Measurements from ENCODE around the gene CCNF. TPM values are rescaled to one million over a fixed set of nuclear protein-coding genes. Genes with fewer than 3 reads are reported as not detected.
"Not testable (repeated sequence)": the region's sequence is repeated elsewhere in the genome, so short reads cannot be mapped to it uniquely, and the experiment has no call there.

The CCNF gene
- total RNA-seq, 4 donors from 2014 or later, result 0.27 to 2.1 (median 0.82) TPM

- ATAC-seq, result no peak
- H3K9me3 ChIP-seq, result no peaks in the 10 kb centered on the region
- WGBS, 2 donors (ENCODE audit: low coverage in 1 of 2), result 60 to 90% methylated on average over 1 to 3 of the region's 14 CpGs
These were observed 8.9 kb downstream of the CCNF start for GRCh38 chr16:2438121-2438520.

GRCh38 chr16:2439598-2439997, 10.4 kb downstream of the CCNF start:
- H3K27ac ChIP-seq, result no peak overlapping the region
- no peaks in the 10 kb centered on the region for H3K9me3 ChIP-seq
- H3K27me3 ChIP-seq, result no peaks in the 10 kb centered on the region
- ATAC-seq, result no peak
- TF ChIP-seq CTCF (IDR thresholded peaks at IDR 0.05) (no peak), POLR2AphosphoS5 (IDR thresholded peaks at IDR 0.05) (no peak), EP300 (IDR thresholded peaks at IDR 0.05) (no peak), POLR2A (IDR thresholded peaks at IDR 0.05) (no peak)
- WGBS, 2 donors (ENCODE audit: low coverage in 1 of 2), result 95% methylated on average over 4 of the region's 11 CpGs; no CpG with 5 or more reads in 1 of the 2 donors
- H3K36me3 ChIP-seq, result peaks cover 0 to 50% of the 10 kb centered on the region in 2 donors
- no peak overlapping the region for H3K4me3 ChIP-seq
- no peaks in the 10 kb centered on the region for H3K4me1 ChIP-seq

More at GRCh38 chr16:2438121-2438520, 8.9 kb downstream of the CCNF start:
- Histone ChIP-seq H3K27me3 (no peaks in the 10 kb centered on the region), H3K27ac (no peak overlapping the region), H3K4me3 (no peak overlapping the region), H3K36me3 (peaks cover 0 to 43% of the 10 kb centered on the region in 2 donors), H3K4me1 (no peaks in the 10 kb centered on the region)
- no peak for TF ChIP-seq CTCF (IDR thresholded peaks at IDR 0.05)
- no peak for TF ChIP-seq EP300 (IDR thresholded peaks at IDR 0.05)
- no peak for TF ChIP-seq POLR2AphosphoS5 (IDR thresholded peaks at IDR 0.05)
- TF ChIP-seq POLR2A (IDR thresholded peaks at IDR 0.05), result no peak

DNA sequence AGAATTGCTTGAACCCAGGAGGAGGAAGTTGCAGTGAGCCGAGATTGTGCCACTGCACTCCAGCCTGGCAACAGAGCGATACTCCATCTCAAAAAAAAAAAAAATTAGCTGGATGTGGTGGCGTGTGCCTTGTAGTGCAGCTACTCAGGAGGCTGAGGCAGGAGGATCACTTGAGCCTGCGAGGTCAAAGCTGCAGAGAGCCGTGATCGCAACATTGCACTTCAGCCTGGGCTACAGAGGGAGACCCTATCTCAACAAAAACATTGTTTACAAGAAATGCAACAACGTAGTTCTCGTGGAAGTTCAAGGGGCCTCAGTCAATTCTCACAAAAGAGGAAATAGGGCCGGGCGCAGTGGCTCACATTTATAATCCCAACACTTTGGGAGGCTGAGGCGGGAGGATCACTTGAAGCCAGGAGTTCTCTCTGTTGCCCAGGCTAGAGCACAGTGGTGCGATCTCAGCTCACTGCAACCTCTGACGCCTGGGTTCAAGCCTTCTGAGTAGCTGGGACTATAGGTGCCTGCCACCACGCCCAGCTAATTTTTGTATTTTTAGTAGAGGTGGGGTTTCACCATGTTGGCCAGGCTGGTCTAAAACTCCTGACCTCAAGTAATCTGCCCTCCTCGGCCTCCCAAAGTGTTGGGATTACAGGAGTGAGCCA, 12.0 kb downstream of the CCNF start:
- 80 to 89% methylated on average over 5 to 9 of the region's 15 CpGs for WGBS, 2 donors (ENCODE audit: low coverage in 1 of 2)
- H3K4me3 ChIP-seq, H3K4me1 ChIP-seq, H3K27me3 ChIP-seq, H3K27ac ChIP-seq, ATAC-seq, H3K9me3 ChIP-seq: not testable (repeated sequence)
- H3K36me3 ChIP-seq, result peaks cover 0 to 58% of the 10 kb centered on the region in 2 donors

DNA sequence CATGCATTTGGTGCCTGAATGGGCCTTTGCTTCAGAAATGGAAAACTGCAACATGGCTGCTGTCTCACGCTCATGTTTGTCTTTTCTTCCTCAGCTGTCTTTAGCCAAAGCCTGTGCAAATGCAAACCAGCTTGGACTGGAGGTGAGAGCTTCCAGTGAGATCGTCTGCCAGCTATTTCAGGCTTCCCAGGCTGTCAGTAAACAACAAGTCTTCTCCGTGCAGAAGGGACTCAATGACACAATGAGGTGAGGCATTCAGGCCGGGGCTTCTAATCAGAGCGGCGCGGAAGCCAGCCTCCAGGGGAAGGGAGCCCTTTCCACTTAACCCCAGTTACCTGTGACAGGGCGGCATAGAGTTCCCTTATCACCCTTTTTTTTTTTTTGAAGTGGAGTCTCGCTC, 14.3 kb downstream of the CCNF start:
- WGBS, 2 donors (ENCODE audit: low coverage in 1 of 2), result 75 to 86% methylated on average over 2 to 8 of the region's 9 CpGs
- no peak for ATAC-seq
- TF ChIP-seq POLR2AphosphoS5 (IDR thresholded peaks at IDR 0.05) (no peak), POLR2A (IDR thresholded peaks at IDR 0.05) (no peak), CTCF (IDR thresholded peaks at IDR 0.05) (no peak)

GRCh38 chr16:2447920-2448583, 18.8 kb downstream of the CCNF start:
- WGBS, 2 donors (ENCODE audit: low coverage in 1 of 2), result 80 to 94% methylated on average over 2 to 4 of the region's 11 CpGs
- TF ChIP-seq POLR2A (IDR thresholded peaks at IDR 0.05), result no peak
- no peak for TF ChIP-seq EP300 (IDR thresholded peaks at IDR 0.05)
- no peak for TF ChIP-seq POLR2AphosphoS5 (IDR thresholded peaks at IDR 0.05)
- TF ChIP-seq CTCF (IDR thresholded peaks at IDR 0.05), result no peak
- H3K4me1 ChIP-seq, result no peaks in the 10 kb centered on the region
- H3K9me3 ChIP-seq, result no peaks in the 10 kb centered on the region
- H3K27ac ChIP-seq, result no peak overlapping the region
- no peak overlapping the region for H3K4me3 ChIP-seq
- H3K27me3 ChIP-seq, result no peaks in the 10 kb centered on the region
- no peak for ATAC-seq
- peaks cover 0 to 71% of the 10 kb centered on the region in 2 donors for H3K36me3 ChIP-seq

More for the DNA sequence above, 14.3 kb downstream of the CCNF start:
- Histone ChIP-seq H3K9me3 (no peaks in the 10 kb centered on the region), H3K27ac (no peak overlapping the region), H3K27me3 (no peaks in the 10 kb centered on the region), H3K4me3 (no peak overlapping the region), H3K4me1 (no peaks in the 10 kb centered on the region), H3K36me3 (peaks cover 0 to 60% of the 10 kb centered on the region in 2 donors)
